Activated CD8-positive, alpha-beta memory T cell treated with anti-CD3 and anti-CD28 coated beads, Interleukin-2, amount 50 U/mL, for 4 hours (primary cell): ENCODE results near the gene FHOD3.
"Not testable (repeated sequence)": the region's sequence is repeated elsewhere in the genome, so short reads cannot be mapped to it uniquely, and the experiment has no call there.

Experiments
- DNase-seq: peaks from one replicate; pipeline ENCODE4 v3.0.0-alpha.2; 2020

The FHOD3 gene

GRCh38 chr18:36724169-36724568, 426.7 kb downstream of the FHOD3 start:
- no peak for DNase-seq

- no peak for DNase-seq
These were observed 427.1 kb downstream of the FHOD3 start for GRCh38 chr18:36724591-36725001.

GRCh38 chr18:36728345-36728744, 430.8 kb downstream of the FHOD3 start:
- no peak for DNase-seq

- no peak for DNase-seq
These were observed 431.7 kb downstream of the FHOD3 start for GRCh38 chr18:36729197-36729596.

GRCh38 chr18:36732264-36732663, 434.8 kb downstream of the FHOD3 start:
- DNase-seq = no peak

- DNase-seq = no peak
These were observed 435.6 kb downstream of the FHOD3 start for GRCh38 chr18:36733150-36733549.

GRCh38 chr18:36734596-36734995, 437.1 kb downstream of the FHOD3 start:
- DNase-seq = no peak

GRCh38 chr18:36735130-36735529, 437.6 kb downstream of the FHOD3 start:
- DNase-seq = no peak

GRCh38 chr18:36736094-36736493, 438.6 kb downstream of the FHOD3 start:
- no peak for DNase-seq

- DNase-seq = no peak
These were observed 439.8 kb downstream of the FHOD3 start for GRCh38 chr18:36737316-36737715.

- no peak for DNase-seq
These were observed 446.9 kb downstream of the FHOD3 start for GRCh38 chr18:36744261-36744876.

- DNase-seq = no peak
These were observed 447.9 kb downstream of the FHOD3 start for GRCh38 chr18:36745219-36745975.

- no peak for DNase-seq
These were observed 455.7 kb downstream of the FHOD3 start for GRCh38 chr18:36752929-36753865.

GRCh38 chr18:36756242-36756641, 458.7 kb downstream of the FHOD3 start:
- no peak for DNase-seq

GRCh38 chr18:36757081-36757480, 459.6 kb downstream of the FHOD3 start:
- DNase-seq = no peak

- DNase-seq = no peak
These were observed 460.5 kb downstream of the FHOD3 start for GRCh38 chr18:36757991-36758390.

- DNase-seq = no peak
These were observed 461.1 kb downstream of the FHOD3 start for GRCh38 chr18:36758623-36759022.

- no peak for DNase-seq
These were observed 461.8 kb downstream of the FHOD3 start for GRCh38 chr18:36759167-36759776.

- no peak for DNase-seq
These were observed 463.1 kb downstream of the FHOD3 start for GRCh38 chr18:36760598-36760997.

GRCh38 chr18:36761186-36761698, 463.7 kb downstream of the FHOD3 start:
- DNase-seq = no peak

GRCh38 chr18:36762074-36762473, 464.6 kb downstream of the FHOD3 start:
- DNase-seq = no peak

- not testable (repeated sequence) for DNase-seq
These were observed 465.5 kb downstream of the FHOD3 start for GRCh38 chr18:36762965-36763364.

GRCh38 chr18:36766836-36767235, 469.3 kb downstream of the FHOD3 start:
- DNase-seq = no peak
